Activated naive CD8-positive, alpha-beta T cell (primary cell): Measurements from ENCODE around the gene SLC1A1.

Experiments used
- H3K27ac Mint-ChIP-seq: one replicate; pipeline ENCODE4 v1.8.0; 2021; ENCODE audit warnings: mixed read lengths
- H3K27me3 Mint-ChIP-seq: one replicate; pipeline ENCODE4 v1.8.0; 2021; ENCODE audit warnings: mixed read lengths
- H3K36me3 Mint-ChIP-seq: one replicate; pipeline ENCODE4 v1.8.0; 2021; ENCODE audit warnings: mixed read lengths
- H3K4me1 Mint-ChIP-seq: one replicate; pipeline ENCODE4 v1.8.0; 2021; ENCODE audit warnings: low read depth, mixed read lengths
- H3K4me3 Mint-ChIP-seq: one replicate; pipeline ENCODE4 v1.8.0; 2021; ENCODE audit warnings: mild to moderate bottlenecking, mixed read lengths
- H3K9me3 Mint-ChIP-seq: one replicate; pipeline ENCODE4 v1.8.0; 2021; ENCODE audit warnings: low read depth, mixed read lengths

SLC1A1 gene

DNA sequence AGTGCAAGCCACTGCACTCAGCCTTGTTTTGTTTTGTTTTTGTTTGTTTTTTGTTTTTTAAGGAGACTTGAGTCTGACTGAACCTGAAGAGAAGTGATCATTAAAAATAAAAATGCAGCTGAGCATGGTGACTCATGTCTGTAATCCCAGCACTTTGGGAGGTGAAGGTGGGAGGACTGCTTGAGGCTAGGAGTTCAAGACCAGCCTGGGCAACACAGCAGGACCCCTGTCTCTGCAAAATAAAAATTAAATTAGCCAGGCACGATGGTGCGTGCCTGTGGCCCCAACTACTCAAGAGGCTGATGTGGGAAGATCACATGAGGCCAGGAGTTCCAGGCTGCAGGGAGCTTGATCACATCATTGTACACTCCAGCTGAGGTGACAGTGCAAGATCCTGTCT, 6.2 kb downstream of the SLC1A1 start:
- Mint-ChIP-seq H3K27me3 (peaks cover 31% of the 10 kb centered on the region), H3K4me1 (peaks cover 6% of the 10 kb centered on the region), H3K9me3 (no peaks in the 10 kb centered on the region), H3K27ac (no peak overlapping the region), H3K36me3 (peaks cover 3% of the 10 kb centered on the region), H3K4me3 (no peak overlapping the region)

DNA sequence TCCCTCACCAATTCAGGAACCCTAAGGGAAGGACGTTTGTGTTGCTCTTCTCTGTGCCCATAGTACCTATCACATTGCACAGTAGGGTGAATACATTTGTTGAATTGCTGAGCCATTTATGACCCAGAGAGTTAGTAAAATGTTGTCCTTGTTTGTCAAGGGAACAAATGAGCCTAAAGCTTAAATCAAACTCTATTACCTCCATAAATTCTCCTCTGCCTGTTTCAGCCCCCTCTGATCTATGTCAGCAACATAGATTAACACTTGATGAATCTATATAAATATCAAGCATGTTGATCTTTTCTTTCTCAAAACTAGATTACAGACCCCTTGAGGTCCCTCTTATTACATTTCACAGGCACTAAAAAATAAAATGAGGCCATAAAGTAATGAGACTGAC, 7.1 kb downstream of the SLC1A1 start:
- Mint-ChIP-seq H3K4me3 (no peak overlapping the region), H3K27me3 (peaks cover 24% of the 10 kb centered on the region), H3K27ac (no peak overlapping the region), H3K36me3 (peaks cover 3% of the 10 kb centered on the region), H3K4me1 (no peaks in the 10 kb centered on the region), H3K9me3 (no peaks in the 10 kb centered on the region)

DNA sequence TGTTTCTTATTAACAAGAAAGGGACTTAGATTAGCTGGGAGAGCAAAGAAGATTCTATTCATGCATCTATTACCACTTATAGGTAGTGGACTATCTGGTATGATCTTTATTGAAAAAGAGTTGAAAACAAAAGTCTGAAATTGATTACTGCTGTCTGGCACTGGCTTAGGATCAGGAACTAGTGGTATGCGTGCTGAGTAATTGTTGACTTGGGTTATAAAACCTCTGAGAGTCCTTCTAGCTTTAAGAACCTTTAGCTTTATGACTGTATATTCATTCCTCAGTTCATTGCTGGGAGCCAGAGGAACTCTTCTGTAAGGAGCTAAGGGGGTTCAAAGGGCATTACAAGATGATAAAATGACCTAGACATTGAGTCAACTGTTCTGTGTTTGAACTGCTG, 7.6 kb downstream of the SLC1A1 start:
- H3K27ac Mint-ChIP-seq, result no peak overlapping the region
- no peaks in the 10 kb centered on the region for H3K4me1 Mint-ChIP-seq
- H3K36me3 Mint-ChIP-seq, result peaks cover 3% of the 10 kb centered on the region
- H3K27me3 Mint-ChIP-seq, result peaks cover 22% of the 10 kb centered on the region
- no peak overlapping the region for H3K4me3 Mint-ChIP-seq
- no peaks in the 10 kb centered on the region for H3K9me3 Mint-ChIP-seq

DNA sequence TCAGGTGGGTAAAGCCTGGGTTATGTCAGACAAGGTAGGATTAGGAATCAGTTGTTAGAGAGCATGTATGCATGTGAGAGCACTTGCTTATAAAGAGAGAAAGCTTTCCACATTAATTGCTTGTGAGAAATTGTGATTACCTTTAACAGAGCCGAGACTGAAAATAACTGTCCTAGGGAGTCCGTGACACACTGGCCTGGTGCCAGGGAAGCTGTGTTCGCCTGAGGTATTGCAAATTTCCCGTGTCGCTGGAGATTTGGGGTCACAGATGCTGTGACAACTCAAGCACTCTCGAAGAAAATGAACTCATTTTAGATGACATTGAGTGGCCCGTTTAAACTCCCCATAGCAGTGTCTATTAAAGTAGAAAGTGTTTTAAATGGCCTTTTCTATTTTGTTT, 9.6 kb downstream of the SLC1A1 start:
- Mint-ChIP-seq H3K4me1 (no peaks in the 10 kb centered on the region), H3K4me3 (no peak overlapping the region), H3K27ac (no peak overlapping the region), H3K27me3 (peaks cover 16% of the 10 kb centered on the region), H3K9me3 (no peaks in the 10 kb centered on the region), H3K36me3 (peaks cover 4% of the 10 kb centered on the region)

- Mint-ChIP-seq H3K27me3 (peaks cover 5% of the 10 kb centered on the region), H3K4me3 (no peak overlapping the region), H3K27ac (no peak overlapping the region)
Observed at GRCh38 chr9:4501147-4501507, 10.9 kb downstream of the SLC1A1 start.

DNA sequence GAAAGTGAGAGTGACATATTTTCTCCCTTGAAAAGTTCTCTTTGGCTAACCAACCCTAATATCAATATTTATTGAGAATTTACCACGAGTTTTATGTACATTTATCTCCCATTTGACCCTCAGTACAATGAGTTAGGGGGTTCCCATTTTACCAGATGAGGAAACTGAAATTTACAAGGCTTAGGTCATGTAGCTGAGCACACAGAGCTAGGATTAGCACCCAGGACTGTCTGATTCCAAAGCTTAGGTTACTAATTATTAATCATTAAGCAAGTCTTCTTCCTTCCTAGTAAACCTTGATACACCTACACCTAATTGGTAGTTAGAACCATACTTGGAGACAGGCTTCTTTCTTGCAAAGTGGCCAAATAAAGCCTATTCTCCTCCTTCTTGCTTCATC, 12.2 kb downstream of the SLC1A1 start:
- Mint-ChIP-seq H3K4me3 (no peak overlapping the region), H3K27me3 (peaks cover 5% of the 10 kb centered on the region), H3K4me1 (no peaks in the 10 kb centered on the region), H3K9me3 (no peaks in the 10 kb centered on the region), H3K36me3 (peaks cover 2% of the 10 kb centered on the region), H3K27ac (no peak overlapping the region)

More at GRCh38 chr9:4501147-4501507, 10.9 kb downstream of the SLC1A1 start:
- Mint-ChIP-seq H3K9me3 (no peaks in the 10 kb centered on the region), H3K4me1 (no peaks in the 10 kb centered on the region), H3K36me3 (peaks cover 2% of the 10 kb centered on the region)

GRCh38 chr9:4503103-4503502, 12.8 kb downstream of the SLC1A1 start:
- no peak overlapping the region for H3K27ac Mint-ChIP-seq
- no peaks in the 10 kb centered on the region for H3K9me3 Mint-ChIP-seq
- H3K27me3 Mint-ChIP-seq, result peaks cover 5% of the 10 kb centered on the region
- H3K4me1 Mint-ChIP-seq, result no peaks in the 10 kb centered on the region
- peaks cover 4% of the 10 kb centered on the region for H3K36me3 Mint-ChIP-seq
- H3K4me3 Mint-ChIP-seq, result no peak overlapping the region

DNA sequence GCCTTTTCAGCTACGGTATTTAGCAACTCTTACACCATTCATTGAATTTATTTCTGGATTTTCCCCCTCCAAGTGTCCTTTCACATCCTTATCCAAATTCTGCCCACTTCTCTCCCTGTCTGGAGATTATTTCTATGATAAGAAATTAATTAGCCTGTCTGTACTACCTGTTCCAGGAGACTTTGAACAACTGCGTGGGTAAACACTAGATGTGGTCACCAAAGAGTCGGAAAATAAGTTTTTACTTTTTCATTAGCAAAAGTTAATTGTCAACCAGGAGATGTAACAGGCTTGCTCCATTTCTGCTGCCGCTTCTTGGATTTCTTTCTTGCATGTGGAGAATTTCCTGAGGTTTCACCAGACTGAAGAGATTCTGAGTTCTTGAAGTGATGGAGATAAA, 14.0 kb downstream of the SLC1A1 start:
- Mint-ChIP-seq H3K9me3 (no peaks in the 10 kb centered on the region), H3K4me3 (no peak overlapping the region), H3K27ac (no peak overlapping the region), H3K4me1 (no peaks in the 10 kb centered on the region), H3K36me3 (peaks cover 4% of the 10 kb centered on the region), H3K27me3 (peaks cover 5% of the 10 kb centered on the region)

- H3K4me1 Mint-ChIP-seq, result no peaks in the 10 kb centered on the region
- no peak overlapping the region for H3K27ac Mint-ChIP-seq
- H3K4me3 Mint-ChIP-seq, result no peak overlapping the region
- peaks cover 1% of the 10 kb centered on the region for H3K27me3 Mint-ChIP-seq
- H3K9me3 Mint-ChIP-seq, result no peaks in the 10 kb centered on the region
- peaks cover 4% of the 10 kb centered on the region for H3K36me3 Mint-ChIP-seq
Observed at GRCh38 chr9:4506490-4506889, 16.2 kb downstream of the SLC1A1 start.

DNA sequence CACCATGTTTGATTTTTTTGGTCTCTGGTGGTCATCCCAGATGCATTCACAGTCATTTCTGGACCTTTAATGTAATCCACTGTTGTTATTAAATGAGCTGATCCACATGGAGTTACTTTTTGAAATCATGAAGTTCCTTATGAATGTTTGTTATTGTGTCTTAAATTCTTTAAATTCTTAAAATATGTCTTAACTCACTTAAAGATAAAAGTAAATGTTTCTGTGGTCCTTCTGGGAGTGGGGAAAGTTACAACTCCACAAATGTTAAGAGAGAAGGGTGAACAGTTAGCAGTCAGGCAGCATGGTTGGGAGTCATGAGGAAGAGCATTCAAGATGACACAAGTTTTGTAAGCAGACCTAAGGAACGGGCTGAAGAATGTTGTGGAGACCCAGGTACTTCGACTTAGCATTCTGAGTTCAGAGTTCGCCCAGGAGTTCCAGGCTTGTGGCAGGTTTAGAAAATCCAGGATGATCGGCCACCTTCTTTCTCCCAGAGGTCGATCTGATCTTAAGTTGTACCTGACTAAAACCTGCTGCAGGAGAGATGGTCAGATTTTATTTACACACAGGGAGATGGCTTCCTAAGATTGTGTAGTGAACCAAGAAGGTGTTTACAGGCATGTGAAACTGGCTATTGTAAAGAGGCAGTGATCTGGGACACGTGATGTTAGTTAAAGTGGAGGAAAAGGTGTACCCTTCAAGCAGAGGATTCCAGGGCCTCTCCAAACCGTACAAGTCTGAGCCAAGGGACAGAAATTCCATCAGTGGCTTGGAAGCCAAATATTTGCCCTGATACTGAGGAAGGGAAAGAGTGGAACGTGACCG, 17.2 kb downstream of the SLC1A1 start:
- H3K4me3 Mint-ChIP-seq, result no peak overlapping the region
- H3K27ac Mint-ChIP-seq, result no peak overlapping the region
- peaks cover 1% of the 10 kb centered on the region for H3K27me3 Mint-ChIP-seq

DNA sequence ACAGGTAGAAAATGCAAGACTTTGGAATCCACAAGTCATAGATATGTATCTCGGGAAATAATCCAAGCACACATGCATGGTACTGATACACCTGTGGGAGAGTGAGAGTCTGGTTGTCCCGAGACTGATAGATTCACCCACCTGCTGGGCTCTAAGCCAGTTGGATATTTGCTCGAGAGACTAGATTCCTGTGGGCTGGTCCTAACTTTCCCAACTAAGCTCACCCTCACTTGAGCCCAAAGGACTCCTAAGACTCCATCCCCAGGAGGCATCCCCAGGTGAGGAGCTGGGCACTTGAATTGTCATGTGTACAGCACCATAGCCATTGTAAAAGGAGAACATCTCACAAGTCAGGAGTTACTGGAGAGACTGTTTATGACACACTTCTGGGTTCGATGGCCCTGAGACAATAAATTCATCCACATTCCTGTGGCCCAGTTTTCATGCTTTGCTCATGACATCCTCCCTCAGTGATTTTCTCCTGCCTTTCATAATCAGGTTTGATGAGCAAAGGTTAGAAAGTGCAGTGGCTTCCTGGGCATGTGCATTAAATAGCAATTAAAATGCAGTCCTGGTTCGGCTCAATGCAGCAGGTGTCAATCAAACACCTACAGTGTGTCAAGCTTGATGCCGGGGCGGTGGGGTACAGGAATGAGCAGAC, 18.1 kb downstream of the SLC1A1 start:
- peaks cover 4% of the 10 kb centered on the region for H3K36me3 Mint-ChIP-seq
- no peaks in the 10 kb centered on the region for H3K4me1 Mint-ChIP-seq
- H3K27me3 Mint-ChIP-seq, result peaks cover 1% of the 10 kb centered on the region
- H3K27ac Mint-ChIP-seq, result no peak overlapping the region
- no peak overlapping the region for H3K4me3 Mint-ChIP-seq
- no peaks in the 10 kb centered on the region for H3K9me3 Mint-ChIP-seq

More for the DNA sequence above, 17.2 kb downstream of the SLC1A1 start:
- H3K36me3 Mint-ChIP-seq, result peaks cover 4% of the 10 kb centered on the region
- no peaks in the 10 kb centered on the region for H3K9me3 Mint-ChIP-seq
- H3K4me1 Mint-ChIP-seq, result no peaks in the 10 kb centered on the region

DNA sequence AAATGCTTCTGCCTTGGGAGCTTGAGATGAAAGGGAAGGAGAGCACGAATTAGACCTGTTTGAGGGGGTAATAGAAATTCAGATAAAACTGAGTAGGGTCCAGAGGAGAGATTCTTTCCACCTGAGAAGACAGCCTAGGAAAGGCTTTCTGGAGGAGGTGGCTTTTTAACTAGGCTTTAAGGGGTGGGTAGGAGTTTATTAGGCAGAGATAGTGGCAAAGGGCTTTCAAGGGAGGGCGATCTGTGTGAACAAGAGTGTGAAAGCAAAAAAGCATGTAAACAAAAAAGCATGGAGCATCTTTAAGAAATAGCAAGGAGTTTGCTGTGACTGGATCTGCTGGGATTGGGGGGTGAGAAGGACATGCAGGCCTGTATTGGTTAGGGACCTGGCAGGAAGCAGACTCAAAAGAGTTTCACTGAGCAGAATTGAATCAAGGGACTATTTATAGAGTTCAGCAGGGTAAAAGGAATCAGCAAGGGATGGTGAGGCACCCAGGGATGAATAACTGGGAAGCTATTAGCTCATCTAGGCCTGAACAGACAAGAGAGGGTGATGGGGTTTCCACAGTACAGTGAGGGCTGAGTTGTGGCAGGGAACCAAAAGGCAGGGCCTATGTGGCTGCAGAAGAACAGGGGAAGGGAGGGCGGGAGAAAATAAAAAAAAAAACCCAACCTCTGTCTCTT, 18.8 kb downstream of the SLC1A1 start:
- Mint-ChIP-seq H3K36me3 (peaks cover 4% of the 10 kb centered on the region), H3K9me3 (no peaks in the 10 kb centered on the region), H3K4me3 (no peak overlapping the region), H3K27me3 (peaks cover 1% of the 10 kb centered on the region), H3K4me1 (no peaks in the 10 kb centered on the region), H3K27ac (no peak overlapping the region)

- Mint-ChIP-seq H3K4me1 (no peaks in the 10 kb centered on the region), H3K27me3 (peaks cover 1% of the 10 kb centered on the region), H3K4me3 (no peak overlapping the region), H3K27ac (no peak overlapping the region), H3K36me3 (peaks cover 4% of the 10 kb centered on the region), H3K9me3 (no peaks in the 10 kb centered on the region)
Observed at GRCh38 chr9:4509590-4509984, 19.3 kb downstream of the SLC1A1 start.

DNA sequence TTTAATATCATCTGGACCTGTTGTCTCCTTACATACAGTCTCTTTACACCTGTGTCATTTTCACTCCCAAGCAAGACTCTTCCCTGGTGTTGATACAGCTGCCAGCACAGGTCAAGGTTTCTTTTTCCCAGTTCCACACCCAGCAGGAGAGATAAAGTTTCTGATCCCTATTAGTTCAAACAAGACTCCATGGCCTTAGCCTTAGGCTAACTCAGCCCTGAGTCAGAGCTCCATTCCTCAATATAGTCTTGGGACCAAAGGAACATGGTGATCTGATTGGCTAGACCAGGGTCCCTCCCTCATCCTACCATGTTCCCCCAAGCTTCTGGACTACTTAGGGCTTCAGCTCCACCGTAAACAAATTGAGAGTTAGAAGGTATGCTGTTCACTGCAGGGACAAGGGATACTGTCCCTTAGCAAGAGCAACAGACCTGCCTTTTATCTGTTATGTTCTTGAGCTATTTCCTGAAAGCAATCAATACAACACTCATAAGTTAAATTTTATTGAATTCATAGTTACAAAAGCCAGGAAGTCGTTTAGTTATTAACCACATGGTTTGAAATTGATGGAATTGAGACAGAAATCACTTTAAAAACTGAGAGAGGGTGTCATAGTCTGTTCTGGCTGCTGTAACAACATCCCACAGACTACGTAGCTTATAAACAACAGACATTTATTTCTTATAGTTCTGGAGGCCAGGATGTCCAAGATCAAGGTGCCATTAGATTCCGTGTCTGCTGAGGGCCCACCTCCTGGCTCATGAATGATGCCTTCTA, 20.5 kb downstream of the SLC1A1 start:
- Mint-ChIP-seq H3K4me1 (no peaks in the 10 kb centered on the region), H3K36me3 (peaks cover 2% of the 10 kb centered on the region), H3K4me3 (no peak overlapping the region), H3K9me3 (no peaks in the 10 kb centered on the region), H3K27me3 (no peaks in the 10 kb centered on the region), H3K27ac (no peak overlapping the region)
